Heart left ventricle (tissue), 13 donors: ENCODE results near the gene CCL17.

Source experiments
- CTCF ChIP-seq, 12 donors: fragments of 200-600 bp; sonication (generic) in 4 of 12; IDR thresholded peaks; one replicate each; pipeline versions ENCODE4 v1.5.0 to v1.8.0; 2018 to 2022; ENCODE audit warnings: antibody characterized with exemption in 12 of 12, mild to moderate bottlenecking in 5 of 12
- POLR2A ChIP-seq, 2 donors: fragments of 450-650 bp; IDR thresholded peaks; one replicate each; pipeline ENCODE4 v1.6.1; 2017; ENCODE audit warnings: antibody characterized with exemption in 2 of 2, mild to moderate bottlenecking in 2 of 2, moderate library complexity in 2 of 2
- donor health status: ischemic (EF 13 %, LVEDD 7.1; RV severe dilation, severe dysfunction).
- donor health status: DM: no; HTN: yes; CAD: no.
- donor health status: DM: no; HTN: no; CAD: no.
- donor health status: ischemic (EF 25% LVEDD 6.9; RV normal size, moderate dysfunction).
- donor health status: ischemic (EF 25% LVEDD 5.7; RV mildly dilated, moderate dysfunction).
- donor health status: ischemic (EF 35%, LVEDD 5.7; RV mildly dilated, moderate dysfunction).
- donor health status: nonischemic (EF 11% LVEDD 7.7; RV severe dilation, severe dysfunction).
- donor health status: DM: yes; HTN: yes; CAD: no.
- donor health status: PGD.
- donor health status: ischemic (EF 29% LVEDD 5.4; RV normal size, mild dysfunction).
- donor health status: nonischemic (EF 23%, LVEDD 6.1; RV moderate dilation, normal function).

DNA sequence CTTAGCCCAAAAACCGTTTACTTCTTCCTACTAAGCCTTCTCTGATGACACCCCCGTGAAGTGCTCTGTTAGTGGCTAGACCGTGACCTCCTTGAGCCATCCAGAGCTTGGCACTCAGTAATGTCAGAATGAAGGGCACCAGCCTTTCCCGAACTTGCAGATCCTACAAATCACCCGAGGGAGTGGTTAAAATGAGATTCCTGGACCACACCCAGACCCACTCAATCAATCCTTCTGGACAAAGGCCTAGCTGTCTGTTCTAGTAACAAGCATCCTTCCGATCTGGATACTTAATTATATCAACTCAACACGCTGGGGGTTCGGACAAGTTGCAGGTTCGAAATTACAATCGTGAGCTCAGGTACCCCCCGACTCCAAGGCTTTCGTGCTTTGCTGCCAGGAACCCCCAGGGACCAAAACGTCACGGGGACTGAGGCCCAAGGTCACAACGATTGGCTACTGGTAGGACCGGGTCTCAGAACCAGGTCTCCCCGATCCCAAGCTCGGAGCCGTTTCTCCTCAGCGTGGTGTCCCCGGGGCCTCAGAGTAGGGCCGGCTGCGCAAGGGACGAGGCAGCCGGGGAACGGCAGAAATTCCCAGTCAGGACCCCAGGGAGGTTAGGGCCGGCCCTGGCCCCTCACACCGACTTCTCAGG is 42.1 kb downstream of the CCL17 start:
- TF ChIP-seq CTCF (IDR thresholded peaks at IDR 0.05), result no peak
- TF ChIP-seq POLR2A (IDR thresholded peaks at IDR 0.05), result no peak
